WTC11 (cell line): ENCODE results near the gene SAXO2. TPM values are rescaled to one million over a fixed set of nuclear protein-coding genes. Genes with fewer than 3 reads are reported as not detected.
"Not testable (repeated sequence)": the region's sequence is repeated elsewhere in the genome, so short reads cannot be mapped to it uniquely, and the experiment has no call there.

Experiments
- ATAC-seq: fragments of 200-7000 bp; cut with Tn5 transposase; 2 replicates; pipeline ENCODE4 v1.10.0; 2021; ENCODE audit warnings: mild to moderate bottlenecking, moderate library complexity
- CTCF ChIA-PET: fragments of 300-600 bp; sonication (Branson Sonifier 250); formaldehyde crosslinking; loops from one replicate; lab custom pipeline; 2021; ENCODE audit warnings: antibody characterized with exemption; lab: Charles Lee
- POLR2A ChIA-PET: fragments of 350-600 bp; sonication (Branson Sonifier 250); formaldehyde crosslinking; loops from one replicate; lab custom pipeline; 2021; ENCODE audit warnings: antibody characterized with exemption; lab: Charles Lee
- DNase-seq: peaks from one replicate; pipeline ENCODE4 v3.0.0; 2021; ENCODE audit warnings: low spot score
- H3K27ac Mint-ChIP-seq: 2 replicates; pipeline ENCODE4 v1.8.0; 2021; ENCODE audit warnings: mixed read lengths
- H3K27me3 Mint-ChIP-seq: 2 replicates; pipeline ENCODE4 v1.8.0; 2021; ENCODE audit warnings: low read depth, mild to moderate bottlenecking, moderate library complexity, mixed read lengths
- H3K36me3 Mint-ChIP-seq: 2 replicates; pipeline ENCODE4 v1.8.0; 2021; ENCODE audit warnings: mixed read lengths
- H3K4me1 Mint-ChIP-seq: 2 replicates; pipeline ENCODE4 v1.8.0; 2022; ENCODE audit warnings: mixed read lengths
- H3K4me3 Mint-ChIP-seq: 2 replicates; pipeline ENCODE4 v1.8.0; 2021; ENCODE audit warnings: mild to moderate bottlenecking, moderate library complexity, mixed read lengths
- H3K9me3 Mint-ChIP-seq: 2 replicates; pipeline ENCODE4 v1.8.0; 2021; ENCODE audit warnings: mixed read lengths
- total RNA-seq: library from RNA; stranded (reverse); gene quantifications from 3 replicates; pipeline ENCODE4 v1.2.3, GENCODE V29; 2021

SAXO2 gene
- total RNA-seq, 1 experiment from 2014 or later, result 2.7 TPM

- ATAC-seq, CTCF ChIA-PET, H3K36me3 Mint-ChIP-seq, H3K4me1 Mint-ChIP-seq, DNase-seq, H3K27ac Mint-ChIP-seq, H3K27me3 Mint-ChIP-seq, H3K9me3 Mint-ChIP-seq, POLR2A ChIA-PET, H3K4me3 Mint-ChIP-seq: not testable (repeated sequence)
These were observed 57.1 kb downstream of the SAXO2 start for GRCh38 chr15:82319522-82320278.

- H3K27me3 Mint-ChIP-seq, H3K9me3 Mint-ChIP-seq, H3K4me3 Mint-ChIP-seq, DNase-seq, POLR2A ChIA-PET, CTCF ChIA-PET, H3K36me3 Mint-ChIP-seq, H3K27ac Mint-ChIP-seq, H3K4me1 Mint-ChIP-seq, ATAC-seq: not testable (repeated sequence)
These were observed 58.2 kb downstream of the SAXO2 start for GRCh38 chr15:82320861-82321260.

GRCh38 chr15:82322488-82322887 is 59.9 kb downstream of the SAXO2 start:
- POLR2A ChIA-PET, CTCF ChIA-PET, H3K27ac Mint-ChIP-seq, H3K9me3 Mint-ChIP-seq, H3K4me1 Mint-ChIP-seq, H3K27me3 Mint-ChIP-seq, DNase-seq, H3K4me3 Mint-ChIP-seq, ATAC-seq, H3K36me3 Mint-ChIP-seq: not testable (repeated sequence)

GRCh38 chr15:82324831-82325230 is 62.2 kb downstream of the SAXO2 start:
- H3K27me3 Mint-ChIP-seq, DNase-seq, H3K9me3 Mint-ChIP-seq, H3K36me3 Mint-ChIP-seq, CTCF ChIA-PET, POLR2A ChIA-PET, H3K4me3 Mint-ChIP-seq, ATAC-seq, H3K27ac Mint-ChIP-seq, H3K4me1 Mint-ChIP-seq: not testable (repeated sequence)

GRCh38 chr15:82325646-82326045 is 63.0 kb downstream of the SAXO2 start:
- H3K36me3 Mint-ChIP-seq, H3K27ac Mint-ChIP-seq, H3K4me1 Mint-ChIP-seq, DNase-seq, ATAC-seq, CTCF ChIA-PET, H3K4me3 Mint-ChIP-seq, H3K27me3 Mint-ChIP-seq, H3K9me3 Mint-ChIP-seq, POLR2A ChIA-PET: not testable (repeated sequence)

GRCh38 chr15:82326896-82327295 is 64.3 kb downstream of the SAXO2 start:
- H3K27ac Mint-ChIP-seq, H3K4me3 Mint-ChIP-seq, ATAC-seq, POLR2A ChIA-PET, H3K4me1 Mint-ChIP-seq, H3K9me3 Mint-ChIP-seq, CTCF ChIA-PET, H3K36me3 Mint-ChIP-seq, DNase-seq, H3K27me3 Mint-ChIP-seq: not testable (repeated sequence)

DNA sequence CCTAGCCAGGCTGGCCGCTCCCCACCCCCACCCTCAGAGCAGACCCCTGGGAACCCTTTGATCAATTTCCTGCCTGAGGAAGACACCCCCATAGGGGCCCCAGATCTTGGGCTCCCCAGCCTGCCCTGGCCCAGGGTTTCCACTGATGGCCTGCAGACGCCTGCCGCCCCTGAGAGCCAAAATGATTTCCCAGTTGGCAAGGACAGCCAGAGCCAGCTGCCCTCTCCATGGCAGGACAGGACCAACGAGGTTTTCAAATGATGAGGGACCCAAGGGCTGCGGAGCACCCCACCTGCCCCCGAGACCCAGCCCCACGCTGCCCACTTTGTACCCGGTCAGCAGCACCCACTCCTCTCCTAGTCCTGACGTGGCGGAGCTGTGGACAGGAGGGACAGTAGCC is 64.8 kb downstream of the SAXO2 start:
- H3K27me3 Mint-ChIP-seq, H3K4me3 Mint-ChIP-seq, DNase-seq, H3K36me3 Mint-ChIP-seq, H3K9me3 Mint-ChIP-seq, H3K27ac Mint-ChIP-seq, H3K4me1 Mint-ChIP-seq, ATAC-seq, POLR2A ChIA-PET, CTCF ChIA-PET: not testable (repeated sequence)

- peak; percentile 58 for ATAC-seq
- CTCF ChIA-PET, H3K4me1 Mint-ChIP-seq, DNase-seq, H3K4me3 Mint-ChIP-seq, H3K9me3 Mint-ChIP-seq, POLR2A ChIA-PET, H3K27ac Mint-ChIP-seq, H3K27me3 Mint-ChIP-seq, H3K36me3 Mint-ChIP-seq: not testable (repeated sequence)
These were observed 66.4 kb downstream of the SAXO2 start for GRCh38 chr15:82329039-82329438.

- DNase-seq, H3K36me3 Mint-ChIP-seq, CTCF ChIA-PET, H3K9me3 Mint-ChIP-seq, ATAC-seq, H3K27me3 Mint-ChIP-seq, H3K4me3 Mint-ChIP-seq, POLR2A ChIA-PET, H3K4me1 Mint-ChIP-seq, H3K27ac Mint-ChIP-seq: not testable (repeated sequence)
These were observed 68.3 kb downstream of the SAXO2 start for GRCh38 chr15:82330921-82331320.

DNA sequence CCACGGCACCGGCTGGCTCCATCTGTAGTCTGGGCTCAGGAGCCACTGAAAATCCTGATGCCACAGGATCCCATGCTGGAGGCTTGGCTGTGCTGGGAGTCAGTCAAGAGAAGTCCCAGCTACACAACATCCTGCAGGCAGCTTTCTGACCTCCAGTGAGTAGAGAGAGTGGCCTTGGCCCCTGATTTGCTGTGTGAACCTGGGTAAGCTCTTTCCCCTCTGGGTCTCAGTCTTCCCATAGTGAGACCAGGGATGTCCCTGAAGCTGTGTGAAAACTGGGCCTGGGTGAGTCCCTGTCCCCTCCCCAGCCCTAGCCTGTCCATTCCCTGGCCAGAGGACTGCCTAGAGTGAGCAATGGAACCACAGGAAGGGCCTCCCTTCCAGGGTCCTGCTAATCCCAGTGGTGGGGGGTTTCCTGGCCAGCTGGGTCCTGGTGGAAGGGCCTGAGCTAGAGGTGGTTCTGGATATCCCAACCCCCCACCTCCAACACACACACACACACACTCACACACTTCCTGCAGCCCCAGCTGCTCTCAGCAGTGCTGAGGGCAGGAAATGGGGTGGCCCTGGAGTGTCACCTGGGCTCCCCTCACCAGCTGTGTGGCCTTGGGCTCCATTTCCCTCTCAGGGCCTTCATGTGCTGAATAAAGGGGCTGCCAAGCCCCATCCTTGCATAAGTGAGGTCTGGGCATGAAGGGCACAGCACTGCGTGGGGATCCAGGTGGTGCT is 69.1 kb downstream of the SAXO2 start:
- ATAC-seq, H3K4me3 Mint-ChIP-seq, H3K27me3 Mint-ChIP-seq, H3K9me3 Mint-ChIP-seq, DNase-seq, H3K27ac Mint-ChIP-seq, H3K4me1 Mint-ChIP-seq, H3K36me3 Mint-ChIP-seq, CTCF ChIA-PET, POLR2A ChIA-PET: not testable (repeated sequence)

DNA sequence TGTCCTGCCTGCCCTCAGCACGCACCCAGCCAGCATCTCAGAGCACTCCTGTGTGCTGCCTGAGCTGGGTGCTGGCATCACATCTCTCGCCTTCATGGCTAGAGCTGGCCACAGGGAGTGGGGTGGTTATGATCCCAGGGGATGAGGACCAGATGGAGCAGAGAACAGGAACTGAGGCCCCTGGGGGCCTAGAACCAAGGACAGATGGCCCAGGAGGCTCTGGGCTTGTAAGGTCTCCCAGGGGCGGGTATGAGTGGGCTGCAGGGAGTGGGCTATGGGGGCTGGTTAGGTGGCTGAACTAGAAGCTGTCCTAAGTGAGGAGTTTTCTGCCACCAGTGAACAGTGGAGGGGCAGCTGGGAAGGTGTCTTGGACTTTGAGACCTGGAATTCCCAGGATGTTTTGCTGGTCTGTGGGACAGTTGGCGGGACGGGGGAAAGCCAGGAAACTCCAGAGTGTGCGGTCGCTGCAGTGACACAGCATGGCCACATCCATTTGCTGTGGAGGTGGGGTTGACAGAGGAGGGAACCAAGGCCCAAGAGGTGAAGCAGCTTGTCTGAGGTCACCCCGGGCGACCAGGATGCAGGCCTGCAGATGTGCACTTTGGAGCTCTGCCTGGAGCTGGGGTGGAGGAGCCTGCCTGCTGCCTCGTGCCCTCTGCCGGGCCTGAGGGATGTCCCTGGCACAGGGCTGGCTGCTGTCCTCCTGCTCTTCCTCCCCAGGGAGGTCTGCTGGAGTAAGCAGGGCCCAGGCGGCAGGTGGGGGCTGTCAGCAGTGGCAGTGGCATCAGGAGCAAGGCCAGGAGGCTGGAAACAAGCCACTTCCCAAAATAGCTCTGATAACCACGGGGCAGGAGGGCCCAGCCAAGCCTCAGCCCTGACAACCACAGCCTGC is 70.3 kb downstream of the SAXO2 start:
- H3K4me3 Mint-ChIP-seq, H3K4me1 Mint-ChIP-seq, POLR2A ChIA-PET, H3K9me3 Mint-ChIP-seq, H3K27ac Mint-ChIP-seq, CTCF ChIA-PET, DNase-seq, ATAC-seq, H3K27me3 Mint-ChIP-seq, H3K36me3 Mint-ChIP-seq: not testable (repeated sequence)
